NCI-H748 treated with DMSO at 0.1 percent for 48 hours (cell line): ENCODE data around the gene CCDC13.

Source experiments
- DNase-seq: peaks from one replicate; lab custom pipeline; 2025; lab: John Stamatoyannopoulos, UW

Gene CCDC13

GRCh38 chr3:42733501-42734262, 39.4 kb downstream of the CCDC13 start:
- no peak for DNase-seq

GRCh38 chr3:42732829-42733459, 40.1 kb downstream of the CCDC13 start:
- no peak for DNase-seq

- no peak for DNase-seq
These were observed 40.7 kb downstream of the CCDC13 start for GRCh38 chr3:42732196-42732828.

GRCh38 chr3:42731476-42732195, 41.4 kb downstream of the CCDC13 start:
- no peak for DNase-seq

- no peak for DNase-seq
These were observed 42.2 kb downstream of the CCDC13 start for GRCh38 chr3:42730706-42731420.

- no peak for DNase-seq
These were observed 42.8 kb downstream of the CCDC13 start for GRCh38 chr3:42730294-42730693.

GRCh38 chr3:42729404-42730145, 43.5 kb downstream of the CCDC13 start:
- no peak for DNase-seq

- DNase-seq, result no peak
These were observed 44.2 kb downstream of the CCDC13 start for GRCh38 chr3:42728668-42729364.

GRCh38 chr3:42728056-42728455, 45.0 kb downstream of the CCDC13 start:
- no peak for DNase-seq

GRCh38 chr3:42725454-42725853, 47.6 kb downstream of the CCDC13 start:
- no peak for DNase-seq

GRCh38 chr3:42723219-42723618, 49.8 kb downstream of the CCDC13 start:
- DNase-seq, result no peak
